ENCODE results near the gene SEMA3C.

- TF ChIP-seq, protein P1, sequence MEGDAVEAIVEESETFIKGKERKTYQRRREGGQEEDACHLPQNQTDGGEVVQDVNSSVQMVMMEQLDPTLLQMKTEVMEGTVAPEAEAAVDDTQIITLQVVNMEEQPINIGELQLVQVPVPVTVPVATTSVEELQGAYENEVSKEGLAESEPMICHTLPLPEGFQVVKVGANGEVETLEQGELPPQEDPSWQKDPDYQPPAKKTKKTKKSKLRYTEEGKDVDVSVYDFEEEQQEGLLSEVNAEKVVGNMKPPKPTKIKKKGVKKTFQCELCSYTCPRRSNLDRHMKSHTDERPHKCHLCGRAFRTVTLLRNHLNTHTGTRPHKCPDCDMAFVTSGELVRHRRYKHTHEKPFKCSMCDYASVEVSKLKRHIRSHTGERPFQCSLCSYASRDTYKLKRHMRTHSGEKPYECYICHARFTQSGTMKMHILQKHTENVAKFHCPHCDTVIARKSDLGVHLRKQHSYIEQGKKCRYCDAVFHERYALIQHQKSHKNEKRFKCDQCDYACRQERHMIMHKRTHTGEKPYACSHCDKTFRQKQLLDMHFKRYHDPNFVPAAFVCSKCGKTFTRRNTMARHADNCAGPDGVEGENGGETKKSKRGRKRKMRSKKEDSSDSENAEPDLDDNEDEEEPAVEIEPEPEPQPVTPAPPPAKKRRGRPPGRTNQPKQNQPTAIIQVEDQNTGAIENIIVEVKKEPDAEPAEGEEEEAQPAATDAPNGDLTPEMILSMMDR (IDR thresholded peaks at IDR 0.05): no peak
- TF ChIP-seq POLR2A (IDR thresholded peaks at IDR 0.05): no peak
Measured at GRCh38 chr7:80879849-80880248, 39.0 kb downstream of the SEMA3C start.
